Sigmoid colon (tissue), 7 donors: ENCODE measurements around the gene DUSP14. TPM values are rescaled to one million over a fixed set of nuclear protein-coding genes. Genes with fewer than 3 reads are reported as not detected.
"Not testable (repeated sequence)": the region's sequence is repeated elsewhere in the genome, so short reads cannot be mapped to it uniquely, and the experiment has no call there.

Experiments
- DNase-seq: peaks from one replicate; pipeline ENCODE4 v3.0.0-alpha.2; 2019
- H3K27ac ChIP-seq, 4 donors: fragments of 200-600 bp; sonication (generic); one replicate each; pipeline ENCODE4 v1.5.1; 2016 to 2019; ENCODE audit warnings: mild to moderate bottlenecking in 1 of 4
- H3K27me3 ChIP-seq, 3 donors: fragments of 200-600 bp; sonication (generic); one replicate each; pipeline ENCODE4 v1.5.1; 2019; ENCODE audit warnings: mild to moderate bottlenecking in 1 of 3
- H3K36me3 ChIP-seq, 4 donors: fragments of 200-600 bp; sonication (generic); one replicate each; pipeline ENCODE4 v1.5.1; 2016 to 2019
- H3K4me1 ChIP-seq, 4 donors: fragments of 200-600 bp; sonication (generic); one replicate each; pipeline ENCODE4 v1.5.1; 2017 to 2019
- H3K4me3 ChIP-seq, 4 donors: fragments of 200-600 bp; sonication (generic); one replicate each; pipeline ENCODE4 v1.5.1; 2017 to 2019; ENCODE audit warnings: mild to moderate bottlenecking in 2 of 4, moderate library complexity in 1 of 4
- H3K9me3 ChIP-seq, 4 donors: fragments of 200-600 bp in 3 of 4; sonication (generic) in 3 of 4; one replicate each; pipeline versions ENCODE4 v1.5.1 to v1.6.1; 2013 to 2019
- CTCF ChIP-seq, 4 experiments: fragments of 450-650 bp in 3 of 4; fragments of 200-600 bp in 1 of 4; IDR thresholded peaks; one replicate each; pipeline ENCODE4 v1.5.1; 2016 to 2019; ENCODE audit warnings: antibody characterized with exemption in 4 of 4, mild to moderate bottlenecking in 3 of 4, moderate library complexity in 2 of 4
- EP300 ChIP-seq, 4 donors: sonication (generic); formaldehyde crosslinking; IDR thresholded peaks; one replicate each; pipeline ENCODE4 v1.6.1; 2017; ENCODE audit warnings: antibody characterized with exemption in 4 of 4
- POLR2A ChIP-seq, 2 donors: fragments of 450-650 bp; IDR thresholded peaks; one replicate each; pipeline ENCODE4 v1.6.1; 2016; ENCODE audit warnings: antibody characterized with exemption in 2 of 2, mild to moderate bottlenecking in 2 of 2, moderate library complexity in 2 of 2
- POLR2AphosphoS5 ChIP-seq, 4 donors: sonication (generic); formaldehyde crosslinking; IDR thresholded peaks; one replicate each; pipeline ENCODE4 v1.6.1; 2017; ENCODE audit warnings: antibody characterized with exemption in 4 of 4
- WGBS, 2 donors: extraction: QIAGEN DNeasy Blood & Tissue Kit; methylation state at CpG; one replicate each; pipeline ENCODE4 v1.1.7; 2013; 5-methylcytosine and 5-hydroxymethylcytosine counted together
- intact Hi-C: fragments of 100-400 bp; cut with DNase I; formaldehyde crosslinking; loops from one replicate; pipeline ENCODE4 v1.15.1; 2023
- polyA plus RNA-seq, 3 donors: library from polyadenylated mRNA; stranded (reverse); fragments of 200-250 nt; gene quantifications; one replicate each; pipeline ENCODE4 v1.2.3, GENCODE V29; 2013
- total RNA-seq, 4 donors: library from RNA; depleted of rRNA; stranded (reverse); fragments of >200 nt; gene quantifications; one replicate each; pipeline ENCODE4 v1.1.0, GENCODE V29; 2016
- donor health status: healthy with polysubstance abuse.
- donor health status: Bipolar disorder and iron deficiency.
- donor health status: healthy.

DUSP14 gene
- total and polyA plus RNA-seq, 7 donors: 1.2 to 25.2 (median 18.5) TPM

DNA sequence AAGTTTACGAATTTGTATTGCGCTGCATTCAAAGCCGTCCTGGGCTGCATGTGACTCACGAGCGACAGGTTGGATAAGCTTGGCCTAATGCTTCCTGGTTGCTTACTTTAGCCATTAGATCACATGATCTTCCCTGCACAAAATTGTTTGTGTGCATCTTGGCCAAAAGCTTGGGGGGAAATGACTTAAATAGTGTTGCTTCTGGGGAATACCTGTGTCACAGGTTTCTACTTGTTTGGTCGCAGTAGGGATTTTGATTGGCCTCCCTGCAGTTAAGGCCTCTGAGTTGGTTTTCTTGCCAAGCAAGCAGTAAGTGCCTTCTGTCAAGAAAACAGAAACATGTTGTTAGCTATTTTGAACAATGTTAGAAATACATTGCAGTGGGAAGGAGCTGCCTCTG lies 39.6 kb upstream of the DUSP14 start:
- WGBS, 2 donors: 93 to 95% methylated on average over 6 of the region's 6 CpGs

DNA sequence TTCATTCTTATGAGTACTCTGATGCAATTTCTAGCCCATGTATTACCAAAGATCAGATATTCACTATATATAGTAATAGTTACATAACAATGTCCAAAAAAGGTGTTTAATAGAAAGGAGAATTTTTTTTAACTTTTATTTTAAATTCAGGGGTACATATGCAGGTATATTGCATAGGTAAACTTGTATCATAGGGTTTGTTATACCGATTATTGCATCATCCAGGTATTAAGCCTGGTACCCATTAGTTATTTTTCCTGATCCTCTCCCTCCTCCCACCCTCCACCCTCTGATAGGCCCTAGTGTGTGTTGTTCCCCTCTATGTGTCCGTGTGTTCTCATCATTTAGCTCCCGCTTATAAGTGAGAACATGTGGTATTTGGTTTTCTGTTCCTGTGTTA lies 31.9 kb upstream of the DUSP14 start:
- intact Hi-C loops, H3K27ac ChIP-seq, H3K4me3 ChIP-seq, H3K4me1 ChIP-seq, DNase-seq, H3K9me3 ChIP-seq, H3K27me3 ChIP-seq: not testable (repeated sequence)
- H3K36me3 ChIP-seq: peaks cover 0 to 31% (median 0%) of the 10 kb centered on the region in 4 donors
- WGBS, 2 donors: 63 to 97% methylated on average over 3 of the region's 3 CpGs

More for the DNA sequence above, 39.6 kb upstream of the DUSP14 start:
- Histone ChIP-seq H3K9me3 (no peaks in the 10 kb centered on the region), H3K4me1 (peaks cover 0 to 10% (median 4%) of the 10 kb centered on the region in 4 donors), H3K27me3 (no peaks in the 10 kb centered on the region), H3K36me3 (peaks cover 0 to 44% (median 2%) of the 10 kb centered on the region in 4 donors), H3K27ac (no peak overlapping the region), H3K4me3 (no peak overlapping the region)
- intact Hi-C loops: no loop called here
- DNase-seq: no peak
- TF ChIP-seq POLR2AphosphoS5 (IDR thresholded peaks at IDR 0.05): no peak
- no peak for TF ChIP-seq CTCF (IDR thresholded peaks at IDR 0.05)
- TF ChIP-seq POLR2A (IDR thresholded peaks at IDR 0.05): no peak
- TF ChIP-seq EP300 (IDR thresholded peaks at IDR 0.05): no peak

- WGBS, 2 donors: 96 to 99% methylated on average over 3 of the region's 3 CpGs
- Histone ChIP-seq H3K27me3 (no peaks in the 10 kb centered on the region), H3K36me3 (peaks cover 0 to 39% (median 0%) of the 10 kb centered on the region in 4 donors), H3K4me1 (no peaks in the 10 kb centered on the region), H3K4me3 (no peak overlapping the region), H3K9me3 (no peaks in the 10 kb centered on the region), H3K27ac (no peak overlapping the region)
- TF ChIP-seq POLR2A (IDR thresholded peaks at IDR 0.05): no peak
- no peak for TF ChIP-seq POLR2AphosphoS5 (IDR thresholded peaks at IDR 0.05)
- no peak for TF ChIP-seq EP300 (IDR thresholded peaks at IDR 0.05)
- no peak for TF ChIP-seq CTCF (IDR thresholded peaks at IDR 0.05)
- no peak for DNase-seq
- intact Hi-C loops: no loop called here
Measured at GRCh38 chr17:37458805-37459204, 30.9 kb upstream of the DUSP14 start.

DNA sequence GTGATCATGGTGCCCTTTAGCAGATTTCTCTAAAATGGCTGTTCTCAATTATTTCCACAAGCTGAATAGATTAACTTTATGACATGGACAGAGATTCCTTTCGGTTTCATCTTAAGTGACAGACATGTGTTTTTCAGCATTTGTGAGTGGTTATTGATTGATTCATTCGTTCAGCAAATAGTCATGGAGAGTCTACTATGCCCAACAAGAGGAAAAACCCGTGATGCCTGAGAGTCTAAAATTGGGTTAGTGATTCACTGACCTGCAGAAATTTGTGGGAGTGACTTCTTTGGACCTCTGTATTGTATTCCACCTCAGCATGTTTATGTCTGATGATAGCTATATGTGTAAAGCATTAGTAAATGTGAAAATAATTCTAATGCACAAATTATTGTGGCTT lies 28.0 kb upstream of the DUSP14 start:
- Histone ChIP-seq H3K9me3 (no peaks in the 10 kb centered on the region), H3K27me3 (no peaks in the 10 kb centered on the region), H3K4me1 (no peaks in the 10 kb centered on the region), H3K36me3 (peaks cover 0 to 66% (median 6%) of the 10 kb centered on the region in 4 donors), H3K4me3 (no peak overlapping the region), H3K27ac (no peak overlapping the region)
- DNase-seq: no peak
- 81 to 88% methylated on average over 3 of the region's 3 CpGs for WGBS, 2 donors
- TF ChIP-seq CTCF (IDR thresholded peaks at IDR 0.05) (no peak), POLR2AphosphoS5 (IDR thresholded peaks at IDR 0.05) (no peak), POLR2A (IDR thresholded peaks at IDR 0.05) (no peak), EP300 (IDR thresholded peaks at IDR 0.05) (no peak)
- intact Hi-C loops: no loop called here

GRCh38 chr17:37462492-37462891 lies 27.2 kb upstream of the DUSP14 start:
- Histone ChIP-seq H3K9me3 (no peaks in the 10 kb centered on the region), H3K27ac (no peak overlapping the region), H3K36me3 (peaks cover 3 to 74% (median 7%) of the 10 kb centered on the region in 4 donors), H3K4me3 (no peak overlapping the region), H3K27me3 (no peaks in the 10 kb centered on the region), H3K4me1 (no peaks in the 10 kb centered on the region)
- intact Hi-C loops: no loop called here
- no peak for DNase-seq
- TF ChIP-seq EP300 (IDR thresholded peaks at IDR 0.05) (no peak), POLR2A (IDR thresholded peaks at IDR 0.05) (no peak), POLR2AphosphoS5 (IDR thresholded peaks at IDR 0.05) (no peak), CTCF (IDR thresholded peaks at IDR 0.05) (no peak)
- 98 to 99% methylated on average over 5 of the region's 5 CpGs for WGBS, 2 donors
